ENCODE data around the gene OR2T6.
"Not testable (repeated sequence)": the region's sequence is repeated elsewhere in the genome, so short reads cannot be mapped to it uniquely, and the experiment has no call there.

The OR2T6 gene

DNA sequence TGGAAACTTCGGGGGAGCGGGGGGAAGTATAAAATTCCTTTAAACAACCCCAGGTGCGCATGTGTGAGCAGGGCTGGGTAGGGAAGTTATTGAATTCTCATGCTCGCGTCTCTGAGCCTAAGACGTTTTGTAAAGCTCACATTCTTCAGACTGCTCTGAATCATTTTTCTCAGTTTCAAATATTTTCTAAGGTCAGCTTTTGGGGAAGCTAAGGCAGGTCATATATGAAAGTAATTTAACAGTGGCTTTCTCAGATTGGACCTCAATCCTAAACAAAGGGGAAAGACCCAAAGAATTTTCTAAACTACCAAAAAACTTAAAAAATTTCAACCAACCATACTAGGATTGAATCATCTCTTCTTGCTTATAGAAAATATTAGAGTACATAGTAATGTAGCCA, 59.4 kb downstream of the OR2T6 start:
- DNase-seq, result not testable (repeated sequence)

DNA sequence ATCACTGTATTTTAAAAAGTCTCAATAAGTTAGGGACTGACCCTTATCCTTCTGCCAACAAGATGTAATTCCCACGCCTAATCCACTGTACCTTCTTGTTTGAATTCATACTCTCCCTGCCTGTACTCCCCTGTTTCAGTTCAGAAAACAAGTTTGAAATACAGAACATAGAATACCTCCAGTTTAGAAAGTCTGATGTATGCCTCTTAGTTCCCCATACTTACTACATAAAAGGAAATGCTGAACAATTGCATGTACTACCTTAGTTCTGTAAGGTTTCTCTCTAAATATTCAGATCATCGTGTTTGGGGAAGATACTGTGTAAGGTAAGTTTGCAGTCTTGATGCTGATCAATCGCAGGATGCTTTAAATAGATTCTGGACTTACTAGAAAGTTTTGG, 60.8 kb downstream of the OR2T6 start:
- DNase-seq, result not testable (repeated sequence)

DNA sequence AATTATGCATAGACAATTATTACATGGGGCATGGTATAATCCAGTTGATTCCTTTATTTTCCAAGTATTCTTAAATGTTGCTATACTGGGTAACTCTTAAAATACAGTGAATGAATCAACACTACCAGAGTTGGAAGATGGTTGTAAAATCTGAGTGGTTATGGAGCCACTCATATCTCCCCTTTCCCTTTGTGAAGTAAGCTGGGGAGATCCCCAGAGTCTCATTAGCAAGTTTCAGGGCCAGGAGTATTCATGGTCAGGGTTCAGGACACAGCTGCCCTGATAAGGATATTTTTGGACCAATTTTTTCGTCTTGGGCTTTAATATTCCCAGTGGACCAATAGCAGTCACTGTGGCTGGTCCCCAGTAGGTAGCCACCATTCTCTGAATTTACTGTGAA, 63.1 kb downstream of the OR2T6 start:
- not testable (repeated sequence) for DNase-seq

DNA sequence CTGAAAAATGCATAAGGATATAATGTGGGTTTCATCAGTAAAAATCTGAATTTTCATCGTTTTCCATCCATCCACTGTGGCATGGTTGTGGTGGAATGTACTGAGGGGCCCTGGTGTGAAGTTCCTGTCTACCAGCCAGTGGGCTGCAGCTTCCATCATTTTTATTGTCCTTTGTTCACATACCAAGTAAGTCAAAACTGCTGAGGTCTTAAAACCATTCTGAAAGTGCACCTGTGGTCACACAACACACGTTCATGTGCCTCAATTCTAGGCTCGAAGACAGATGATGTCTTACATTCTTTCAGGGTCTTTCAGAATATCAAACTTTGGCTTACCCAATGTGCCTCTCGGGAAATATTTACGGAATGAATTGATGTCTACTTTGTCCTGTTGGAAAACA, 63.7 kb downstream of the OR2T6 start:
- DNase-seq, result not testable (repeated sequence)

All from DMS153 (cell line).